ENCODE measurements around the gene MTUS2. TPM values are rescaled to one million over a fixed set of nuclear protein-coding genes. Genes with fewer than 3 reads are reported as not detected.

MTUS2 gene
- total RNA-seq, 1 donor from 2014 or later = not detected

DNA sequence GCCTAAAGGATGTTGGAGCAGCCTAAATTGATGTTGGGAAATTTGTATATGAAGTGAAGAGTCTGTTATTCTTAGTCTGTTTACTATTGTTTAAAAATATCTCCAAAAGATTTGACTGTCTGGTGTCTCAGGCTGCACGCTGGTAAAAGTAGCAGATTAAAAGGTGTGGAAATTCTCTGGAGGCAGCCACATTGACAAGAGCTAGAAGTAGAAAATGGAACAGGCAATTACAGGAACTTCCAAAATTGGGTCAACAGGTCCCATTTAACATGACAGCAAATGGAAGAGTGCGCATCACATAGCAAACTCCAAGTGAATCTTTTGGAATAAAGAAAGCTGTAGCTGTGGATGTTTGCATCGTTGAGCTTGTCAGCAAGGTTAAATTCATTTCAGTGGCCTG lies 138.3 kb downstream of the MTUS2 start:
- TF ChIP-seq CTCF (IDR thresholded peaks at IDR 0.05; ENCODE audit: insufficient read depth, low read length, severe bottlenecking) = no peak
- Histone ChIP-seq H3K27me3 (ENCODE audit: control insufficient read depth, insufficient read depth, low read length) (no peaks in the 10 kb centered on the region), H3K36me3 (ENCODE audit: control insufficient read depth, insufficient read depth, low read length) (no peaks in the 10 kb centered on the region), H3K4me3 (ENCODE audit: low read depth, low read length) (no peak overlapping the region)
- FAIRE-seq (no peak), DNase-seq (ENCODE audit: low read depth) (no peak)

- no peak for FAIRE-seq
- DNase-seq (ENCODE audit: low read depth) = no peak
- Histone ChIP-seq H3K27me3 (ENCODE audit: control insufficient read depth, insufficient read depth, low read length) (no peaks in the 10 kb centered on the region), H3K4me3 (ENCODE audit: low read depth, low read length) (no peak overlapping the region), H3K36me3 (ENCODE audit: control insufficient read depth, insufficient read depth, low read length) (no peaks in the 10 kb centered on the region)
- no peak for TF ChIP-seq CTCF (IDR thresholded peaks at IDR 0.05; ENCODE audit: insufficient read depth, low read length, severe bottlenecking)
Observed at GRCh38 chr13:28964052-28964451, 143.9 kb downstream of the MTUS2 start.

- H3K27me3 ChIP-seq (ENCODE audit: control insufficient read depth, insufficient read depth, low read length) = no peaks in the 10 kb centered on the region
- TF ChIP-seq CTCF (IDR thresholded peaks at IDR 0.05; ENCODE audit: insufficient read depth, low read length, severe bottlenecking) = no peak
- DNase-seq (ENCODE audit: low read depth) (no peak), FAIRE-seq (no peak)
- H3K36me3 ChIP-seq (ENCODE audit: control insufficient read depth, insufficient read depth, low read length) = no peaks in the 10 kb centered on the region
- H3K4me3 ChIP-seq (ENCODE audit: low read depth, low read length) = no peak overlapping the region
Observed at GRCh38 chr13:28964803-28965202, 144.7 kb downstream of the MTUS2 start.

DNA sequence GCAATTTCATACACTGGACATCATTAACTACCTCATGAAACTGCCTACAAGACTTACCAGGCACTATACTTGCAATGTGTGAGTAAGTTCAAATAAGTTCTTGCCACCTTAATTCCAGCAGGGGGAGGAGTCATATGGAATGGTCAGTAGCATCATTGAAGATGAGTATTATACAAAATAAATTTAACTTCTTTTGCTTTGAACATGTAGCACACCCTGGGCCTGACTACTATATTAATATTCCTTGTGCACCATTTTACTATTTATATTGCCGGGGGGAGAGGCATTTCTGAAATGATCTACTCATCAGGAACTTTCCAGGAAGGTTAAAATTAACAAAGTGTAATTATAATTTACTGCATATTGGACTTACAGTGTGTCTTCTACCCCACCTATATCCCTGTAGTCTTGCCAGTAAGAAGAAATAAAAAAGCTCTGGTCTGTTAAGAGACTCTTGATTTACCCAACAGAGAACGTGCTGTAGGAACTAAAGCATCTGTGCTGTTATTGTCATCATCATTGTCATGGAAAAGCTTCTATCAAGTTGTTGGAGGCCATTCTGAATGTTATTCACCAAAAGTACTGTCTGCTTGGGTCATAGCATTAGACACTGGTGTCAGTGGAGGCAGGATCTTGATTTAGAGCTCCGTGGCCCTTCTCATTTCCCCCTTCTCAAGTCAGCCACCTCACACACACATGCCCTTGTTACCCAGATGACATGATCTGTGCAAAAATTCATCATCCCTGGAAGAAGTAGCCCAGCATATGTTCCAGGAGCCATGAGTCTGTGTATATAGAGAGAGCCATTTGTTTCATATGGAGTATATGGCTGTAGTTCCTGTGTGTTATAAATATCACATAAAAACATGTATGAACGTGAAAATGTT lies 147.1 kb downstream of the MTUS2 start:
- DNase-seq (ENCODE audit: low read depth) (no peak), FAIRE-seq (no peak)
- Histone ChIP-seq H3K36me3 (ENCODE audit: control insufficient read depth, insufficient read depth, low read length) (no peaks in the 10 kb centered on the region), H3K27me3 (ENCODE audit: control insufficient read depth, insufficient read depth, low read length) (no peaks in the 10 kb centered on the region), H3K4me3 (ENCODE audit: low read depth, low read length) (no peak overlapping the region)
- TF ChIP-seq CTCF (IDR thresholded peaks at IDR 0.05; ENCODE audit: insufficient read depth, low read length, severe bottlenecking) = no peak

DNA sequence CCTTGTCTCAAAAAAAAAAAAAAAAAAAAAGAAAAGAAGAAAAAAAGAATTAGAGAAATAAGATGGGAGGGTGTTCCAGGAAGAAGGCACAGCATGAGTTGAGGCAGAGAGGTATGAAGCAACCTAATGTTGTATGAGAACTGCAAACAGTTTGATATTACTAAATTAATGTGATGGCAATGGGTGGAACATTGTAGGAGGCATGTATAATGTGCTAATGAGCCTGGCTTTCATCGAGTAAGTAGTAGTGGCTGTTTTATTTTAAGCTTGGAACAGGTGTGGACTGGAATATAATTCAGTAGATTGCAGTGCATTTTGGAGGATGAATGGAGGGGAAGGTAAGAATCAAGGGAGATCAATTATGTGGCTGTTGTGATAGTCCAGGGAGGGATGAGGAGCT lies 156.1 kb downstream of the MTUS2 start:
- no peak for FAIRE-seq
- TF ChIP-seq CTCF (IDR thresholded peaks at IDR 0.05; ENCODE audit: insufficient read depth, low read length, severe bottlenecking) = no peak
- Histone ChIP-seq H3K4me3 (ENCODE audit: low read depth, low read length) (no peak overlapping the region), H3K36me3 (ENCODE audit: control insufficient read depth, insufficient read depth, low read length) (no peaks in the 10 kb centered on the region), H3K27me3 (ENCODE audit: control insufficient read depth, insufficient read depth, low read length) (no peaks in the 10 kb centered on the region)
- no peak for DNase-seq (ENCODE audit: low read depth)

GRCh38 chr13:28976636-28977035 lies 156.5 kb downstream of the MTUS2 start:
- FAIRE-seq (no peak), DNase-seq (ENCODE audit: low read depth) (no peak)
- Histone ChIP-seq H3K27me3 (ENCODE audit: control insufficient read depth, insufficient read depth, low read length) (no peaks in the 10 kb centered on the region), H3K36me3 (ENCODE audit: control insufficient read depth, insufficient read depth, low read length) (no peaks in the 10 kb centered on the region), H3K4me3 (ENCODE audit: low read depth, low read length) (no peak overlapping the region)
- no peak for TF ChIP-seq CTCF (IDR thresholded peaks at IDR 0.05; ENCODE audit: insufficient read depth, low read length, severe bottlenecking)

Data from bronchial epithelial cell (primary cell).